ENCODE results near the gene HSF2BP. TPM values are rescaled to one million over a fixed set of nuclear protein-coding genes. Genes with fewer than 3 reads are reported as not detected.

HSF2BP gene
- total and polyA plus RNA-seq, 8 donors = 0.23 to 1.5 (median 0.31) TPM; not detected in 3

DNA sequence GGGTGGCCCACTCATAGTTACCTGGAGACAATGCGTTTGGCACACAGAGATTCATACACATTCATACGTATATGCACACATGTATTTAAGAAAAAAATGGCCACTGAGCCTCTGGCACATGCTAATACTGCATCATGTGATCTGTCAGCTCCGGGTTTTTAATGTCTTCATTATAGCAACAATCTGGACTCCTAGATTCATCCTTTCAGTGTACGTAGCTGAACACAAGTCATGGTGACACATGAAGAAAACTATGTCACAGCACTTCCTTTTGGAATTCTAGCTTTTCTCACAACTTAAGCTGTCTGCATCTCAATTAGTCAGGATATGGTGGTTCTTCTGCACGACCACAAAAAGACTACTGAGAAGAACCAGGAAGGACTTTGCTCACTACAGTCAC is 24.7 kb downstream of the HSF2BP start:
- no peak for DNase-seq
- Histone ChIP-seq H3K4me3 (no peak overlapping the region), H3K36me3 (no peaks in the 10 kb centered on the region), H3K9me3 (no peaks in the 10 kb centered on the region), H3K27ac (no peak overlapping the region), H3K4me1 (no peaks in the 10 kb centered on the region), H3K27me3 (no peaks in the 10 kb centered on the region)
- TF ChIP-seq, protein P1, sequence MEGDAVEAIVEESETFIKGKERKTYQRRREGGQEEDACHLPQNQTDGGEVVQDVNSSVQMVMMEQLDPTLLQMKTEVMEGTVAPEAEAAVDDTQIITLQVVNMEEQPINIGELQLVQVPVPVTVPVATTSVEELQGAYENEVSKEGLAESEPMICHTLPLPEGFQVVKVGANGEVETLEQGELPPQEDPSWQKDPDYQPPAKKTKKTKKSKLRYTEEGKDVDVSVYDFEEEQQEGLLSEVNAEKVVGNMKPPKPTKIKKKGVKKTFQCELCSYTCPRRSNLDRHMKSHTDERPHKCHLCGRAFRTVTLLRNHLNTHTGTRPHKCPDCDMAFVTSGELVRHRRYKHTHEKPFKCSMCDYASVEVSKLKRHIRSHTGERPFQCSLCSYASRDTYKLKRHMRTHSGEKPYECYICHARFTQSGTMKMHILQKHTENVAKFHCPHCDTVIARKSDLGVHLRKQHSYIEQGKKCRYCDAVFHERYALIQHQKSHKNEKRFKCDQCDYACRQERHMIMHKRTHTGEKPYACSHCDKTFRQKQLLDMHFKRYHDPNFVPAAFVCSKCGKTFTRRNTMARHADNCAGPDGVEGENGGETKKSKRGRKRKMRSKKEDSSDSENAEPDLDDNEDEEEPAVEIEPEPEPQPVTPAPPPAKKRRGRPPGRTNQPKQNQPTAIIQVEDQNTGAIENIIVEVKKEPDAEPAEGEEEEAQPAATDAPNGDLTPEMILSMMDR (IDR thresholded peaks at IDR 0.05) = no peak
- 74 to 87% (median 84%) methylated on average over 5 of the region's 5 CpGs for WGBS, 5 donors
- intact Hi-C loops (cut with DNase I; ENCODE audit: low total_unique reads) = no loop called here

DNA sequence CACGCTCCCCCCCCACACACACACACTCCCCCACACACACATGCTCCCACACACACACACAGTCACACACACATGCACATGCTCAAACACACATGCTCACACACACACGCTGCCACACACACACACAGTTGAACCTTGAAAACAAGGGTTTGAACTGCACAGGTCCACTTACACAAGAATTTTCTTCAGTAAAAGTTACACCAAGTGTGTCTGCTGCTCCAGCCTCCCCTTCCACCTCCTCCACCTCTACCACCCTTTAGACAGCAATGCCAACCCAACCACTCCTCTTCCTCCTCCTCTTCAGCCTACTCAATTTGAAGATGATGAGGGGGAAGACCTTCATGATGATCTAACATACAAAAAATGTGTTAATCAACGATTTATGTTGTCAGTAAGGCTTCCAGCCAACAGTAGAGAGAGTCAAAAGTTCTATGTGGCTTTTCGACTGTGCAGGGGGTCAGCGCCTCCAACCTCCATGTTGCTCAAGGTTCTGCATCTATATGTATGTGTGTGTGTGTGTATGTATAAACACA is 26.8 kb downstream of the HSF2BP start:
- no peak overlapping the region for H3K4me3 ChIP-seq
- no peaks in the 10 kb centered on the region for H3K36me3 ChIP-seq
- peaks cover 0 to 6% (median 3%) of the 10 kb centered on the region in 4 donors for H3K4me1 ChIP-seq
- peaks cover 0 to 12% (median 9%) of the 10 kb centered on the region in 4 donors for H3K9me3 ChIP-seq
- no peaks in the 10 kb centered on the region for H3K27me3 ChIP-seq
- 65 to 82% (median 67%) methylated on average over 5 of the region's 5 CpGs for WGBS, 5 donors
- TF ChIP-seq POLR2A (IDR thresholded peaks at IDR 0.05) = no peak
- TF ChIP-seq, protein P1 (IDR thresholded peaks at IDR 0.05) = no peak
- TF ChIP-seq POLR2AphosphoS5 (IDR thresholded peaks at IDR 0.05) = no peak
- TF ChIP-seq EP300 (IDR thresholded peaks at IDR 0.05) = no peak
- DNase-seq = no peak
- intact Hi-C loops (cut with DNase I; ENCODE audit: low total_unique reads) = no loop called here
- no peak overlapping the region for H3K27ac ChIP-seq

DNA sequence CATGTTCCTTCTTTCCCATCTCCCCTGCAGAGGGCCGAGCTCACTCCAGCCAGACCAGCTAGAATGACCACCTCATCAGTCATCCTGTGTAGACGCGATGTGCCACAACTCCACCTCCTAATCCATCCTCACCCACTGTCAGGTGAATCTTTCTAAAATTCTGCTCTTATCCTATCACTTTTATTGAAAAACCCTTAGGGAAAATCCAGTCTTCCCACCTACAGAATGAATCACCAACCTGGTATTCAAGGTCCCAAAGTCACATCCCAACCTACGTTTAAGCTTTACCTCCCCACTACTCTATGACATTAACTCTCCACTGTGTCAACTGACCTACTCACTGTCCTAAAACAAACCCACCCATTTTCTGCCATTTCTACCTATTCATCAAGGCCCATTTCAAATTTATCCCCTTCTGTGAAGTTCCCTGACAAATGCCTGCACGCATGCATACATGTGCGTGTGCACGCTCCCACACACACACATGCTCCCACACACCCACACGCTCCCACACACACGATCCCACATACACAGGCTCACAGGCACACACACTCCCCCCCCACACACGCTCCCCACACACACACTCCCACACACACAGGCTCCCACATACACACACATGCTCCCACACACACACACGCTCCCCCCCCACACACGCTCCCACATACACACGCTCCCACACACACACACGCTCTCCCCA is 27.7 kb downstream of the HSF2BP start:
- 84 to 95% (median 89%) methylated on average over 12 to 14 of the region's 14 CpGs for WGBS, 5 donors
- H3K27ac ChIP-seq = no peak overlapping the region
- intact Hi-C loops (cut with DNase I; ENCODE audit: low total_unique reads) = no loop called here
- H3K36me3 ChIP-seq = no peaks in the 10 kb centered on the region
- TF ChIP-seq POLR2A (IDR thresholded peaks at IDR 0.05) = no peak
- TF ChIP-seq, protein P1 (IDR thresholded peaks at IDR 0.05) = no peak
- no peak for TF ChIP-seq EP300 (IDR thresholded peaks at IDR 0.05)
- no peak for TF ChIP-seq POLR2AphosphoS5 (IDR thresholded peaks at IDR 0.05)
- no peaks in the 10 kb centered on the region for H3K27me3 ChIP-seq
- no peak for DNase-seq
- peaks cover 0 to 6% (median 5%) of the 10 kb centered on the region in 4 donors for H3K4me1 ChIP-seq
- no peak overlapping the region for H3K4me3 ChIP-seq
- peaks cover 0 to 12% (median 9%) of the 10 kb centered on the region in 4 donors for H3K9me3 ChIP-seq

DNA sequence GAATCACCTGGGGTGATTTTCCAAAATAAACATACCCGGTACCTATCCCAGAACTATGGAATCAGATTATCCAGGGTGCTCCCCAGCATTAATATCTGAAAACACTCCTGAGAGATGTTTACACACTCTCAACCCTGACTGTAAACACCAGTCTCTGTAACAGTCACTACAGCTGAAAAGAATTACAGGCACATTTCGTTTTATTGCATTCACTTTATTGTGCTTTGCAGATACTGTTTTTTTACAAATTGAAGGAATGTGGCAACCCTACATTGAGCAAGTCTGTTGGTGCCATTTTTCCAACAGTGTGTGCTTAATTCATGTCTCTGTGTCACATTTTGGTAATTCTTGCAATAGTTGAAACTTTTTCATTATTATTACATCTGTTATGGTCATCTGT is 31.8 kb downstream of the HSF2BP start:
- H3K27ac ChIP-seq = no peak overlapping the region
- intact Hi-C loops (cut with DNase I; ENCODE audit: low total_unique reads) = no loop called here
- peaks cover 0 to 12% (median 9%) of the 10 kb centered on the region in 4 donors for H3K9me3 ChIP-seq
- H3K4me3 ChIP-seq = no peak overlapping the region
- TF ChIP-seq, protein P1 (IDR thresholded peaks at IDR 0.05) = no peak
- TF ChIP-seq POLR2AphosphoS5 (IDR thresholded peaks at IDR 0.05) (no peak), POLR2A (IDR thresholded peaks at IDR 0.05) (no peak), EP300 (IDR thresholded peaks at IDR 0.05) (no peak)
- no peaks in the 10 kb centered on the region for H3K36me3 ChIP-seq
- peaks cover 0 to 7% (median 6%) of the 10 kb centered on the region in 4 donors for H3K4me1 ChIP-seq
- DNase-seq = no peak
- no peaks in the 10 kb centered on the region for H3K27me3 ChIP-seq
- 28 to 47% (median 40%) methylated on average over 2 of the region's 2 CpGs for WGBS, 5 donors

Data from stomach (tissue), 9 donors.